GM12878 (cell line): Measurements from ENCODE around the gene ADARB1. TPM values are rescaled to one million over a fixed set of nuclear protein-coding genes. Genes with fewer than 3 reads are reported as not detected.

Experiments used
- ATAC-seq: fragments of 200-7000 bp; cut with Tn5 transposase; 3 replicates; pipeline ENCODE4 v1.9.1; 2020; ENCODE audit warnings: mild to moderate bottlenecking, moderate library complexity
- BruUV-seq: library from RNA; stranded (reverse); fragments of 400-500 nt; replicated peaks from 2 replicates; lab custom pipeline; 2021; lab: Mats Ljungman, UMichigan
- CTCF ChIA-PET: fragments of 300-600 bp; sonication (Branson Sonifier 250); formaldehyde crosslinking; extraction: SDS; loops from one replicate; lab custom pipeline; 2021; ENCODE audit warnings: inconsistent platforms; lab: Yijun Ruan, JAX
- POLR2A ChIA-PET: fragments of 350-600 bp; formaldehyde crosslinking; extraction: SDS; loops from one replicate; lab custom pipeline; 2021; ENCODE audit warnings: inconsistent platforms; lab: Charles Lee
- RAD21 ChIA-PET: fragments of 300-600 bp; sonication (Branson Sonifier 250); formaldehyde crosslinking; loops from one replicate; lab custom pipeline; 2023; ENCODE audit warnings: antibody characterized with exemption; ENCODE audit not compliant: unreplicated experiment; lab: Charles Lee
- SMC1A ChIA-PET: fragments of 300-600 bp; sonication (Branson Sonifier 250); formaldehyde crosslinking; loops from one replicate; lab custom pipeline; 2023; ENCODE audit not compliant: unreplicated experiment, uncharacterized antibody; lab: Charles Lee
- DNase-seq: peaks from one replicate; pipeline ENCODE4 v3.0.0-alpha.2; 2011; ENCODE audit warnings: low read depth, low spot score
- FAIRE-seq: peaks from 3 replicates; lab custom pipeline; 2011; peaks lifted over from hg19 to GRCh38; lab: Jason Lieb, UNC
- H2AFZ ChIP-seq: 2 replicates; pipeline ENCODE4 v1.6.0; 2011; ENCODE audit warnings: low read depth, low read length, control low read depth; ENCODE audit not compliant: control insufficient read depth
- H3K27ac ChIP-seq: 2 replicates; pipeline ENCODE4 v1.5.1; 2011; ENCODE audit warnings: control low read depth; ENCODE audit not compliant: control insufficient read depth, insufficient read depth
- H3K27me3 ChIP-seq, 2 experiments: replicated peaks in 1 of 2; 2 replicates each; pipeline versions ENCODE4 v1.6.0 to v1.6.1; 2011; ENCODE audit warnings: low read length in 1 of 2; ENCODE audit not compliant: control insufficient read depth in 2 of 2, insufficient read depth in 2 of 2
- H3K36me3 ChIP-seq, 2 experiments: 2 replicates each; pipeline ENCODE4 v1.5.1; 2011; ENCODE audit warnings: low read length in 1 of 2; ENCODE audit not compliant: control insufficient read depth in 2 of 2, insufficient read depth in 2 of 2
- H3K4me1 ChIP-seq: 2 replicates; pipeline ENCODE4 v1.6.1; 2011; ENCODE audit warnings: mild to moderate bottlenecking, low read length, moderate library complexity, mixed read lengths; ENCODE audit not compliant: control insufficient read depth, insufficient read depth
- H3K4me2 ChIP-seq: 2 replicates; pipeline ENCODE4 v1.6.0; 2011; ENCODE audit warnings: control low read depth; ENCODE audit not compliant: control insufficient read depth, insufficient read depth
- H3K4me3 ChIP-seq: fragments of 200-600 bp; sonication (generic); 2 replicates; pipeline ENCODE4 v1.5.1; 2016
- H3K79me2 ChIP-seq: 2 replicates; pipeline ENCODE4 v1.6.0; 2011; ENCODE audit warnings: low read length; ENCODE audit not compliant: control insufficient read depth, insufficient read depth
- H3K9ac ChIP-seq: 2 replicates; pipeline ENCODE4 v1.8.0; 2011; ENCODE audit warnings: low read length, control low read depth, mixed read lengths; ENCODE audit not compliant: control insufficient read depth, insufficient read depth
- H3K9me3 ChIP-seq: replicated peaks from 3 replicates; pipeline ENCODE4 v1.5.1; 2011; ENCODE audit warnings: mild to moderate bottlenecking, low read length; ENCODE audit not compliant: control insufficient read depth, insufficient read depth
- H4K20me1 ChIP-seq: 2 replicates; pipeline ENCODE4 v1.6.0; 2011; ENCODE audit not compliant: control insufficient read depth, insufficient read depth
- ATF3 ChIP-seq: IDR thresholded peaks from 2 replicates; pipeline ENCODE4 v1.6.1; 2011; ENCODE audit warnings: low read depth, mild to moderate bottlenecking, low read length, moderate library complexity, borderline replicate concordance; ENCODE audit errors: extremely low read depth
- EGR1 ChIP-seq, 2 experiments: IDR thresholded peaks; 1 replicate in 1 of 2; 2 replicates in 1 of 2; pipeline ENCODE4 v1.6.1; 2011 to 2012; ENCODE audit warnings: low read depth in 2 of 2, low read length in 2 of 2, borderline replicate concordance in 1 of 2, mild to moderate bottlenecking in 1 of 2, moderate library complexity in 1 of 2
- KAT2A ChIP-seq: conservative IDR thresholded peaks from 2 replicates; pipeline ENCODE4 v1.6.1; 2011; ENCODE audit warnings: low read depth, low read length; ENCODE audit not compliant: control insufficient read depth
- KLF5 ChIP-seq: fragments of 450-650 bp; IDR thresholded peaks from 2 replicates; pipeline ENCODE4 v1.6.1; 2014; ENCODE audit warnings: mild to moderate bottlenecking; ENCODE audit not compliant: partially characterized antibody
- POLR2AphosphoS5 ChIP-seq: IDR thresholded peaks from 2 replicates; pipeline ENCODE4 v1.6.1; 2011; ENCODE audit warnings: mild to moderate bottlenecking, low read length, inconsistent platforms
- ZBTB11 ChIP-seq: fragments of 450-650 bp; formaldehyde crosslinking; IDR thresholded peaks from 2 replicates; pipeline ENCODE4 v1.5.0; 2022; ENCODE audit warnings: mild to moderate bottlenecking, missing genetic modification characterization
- WGBS: methylation state at CpG from one replicate; pipeline ENCODE4 v1.1.6; 2016; ENCODE audit warnings: low lambda C conversion rate; ENCODE audit not compliant: insufficient replicate concordance, insufficient coverage; ENCODE audit errors: missing lambda C conversion rate; 5-methylcytosine and 5-hydroxymethylcytosine counted together
- in situ Hi-C: fragments of 300-500 bp; cut with MboI; formaldehyde crosslinking; loops from 9 replicates; pipeline ENCODE4 v1.14.3; 2018; ENCODE audit warnings: mixed read lengths
- intact Hi-C: fragments of 100-400 bp; cut with micrococcal nuclease; formaldehyde crosslinking; loops from one replicate; pipeline ENCODE4 v1.14.2; 2022; ENCODE audit not compliant: unreplicated experiment
- polyA plus RNA-seq, 11 experiments: library from polyadenylated mRNA; depleted of rRNA in 4 of 11; unstranded in 6 of 11; stranded (reverse) in 5 of 11; fragments of >200 nt; fragmentation: Nextera tagmentation in 4 of 11; fragmentation: Illumina TruSeq in 1 of 11; extraction: Ambion mirVana in 4 of 11; extraction: Trizol in 1 of 11; gene quantifications; 1 replicate in 1 of 11; 2 replicates in 10 of 11; pipeline versions ENCODE4 v1.2.1 to v1.2.3, GENCODE V29; 2011 to 2016; ENCODE audit warnings: inconsistent platforms in 2 of 11, missing spikeins in 2 of 11, low read depth in 1 of 11
- total RNA-seq, 4 experiments: library from RNA; depleted of rRNA in 3 of 4; stranded (reverse); fragments of >200 nt in 3 of 4; fragmentation: Illumina TruSeq in 1 of 4; extraction: Trizol in 1 of 4; gene quantifications; 2 replicates each; pipeline versions ENCODE4 v1.2.1 to v1.2.3, GENCODE V29; 2013 to 2021

The ADARB1 gene
- total and polyA plus RNA-seq, 10 of the 15 experiments (the other 5 are each of a cell fraction or from before 2014, with no cell fraction given) = 5.7 to 61.7 (median 25.3) TPM

GRCh38 chr21:45118099-45118498 is 43.7 kb downstream of the ADARB1 start:
- intact Hi-C loops = no loop called here
- TF ChIP-seq POLR2AphosphoS5 (no peak), EGR1 (IDR thresholded peaks at IDR 0.05; ENCODE audit: borderline replicate concordance in 1 of 2, low read depth in 2 of 2, low read length in 2 of 2) (no peak), KAT2A (no peak), ZBTB11 (CRISPR knock-in tag) (no peak), KLF5 (no peak), ATF3 (no peak)
- Histone ChIP-seq H3K4me1 (peaks cover 8% of the 10 kb centered on the region), H4K20me1 (no peaks in the 10 kb centered on the region; the same call in 1 of the 2 replicates), H3K9me3 (no peaks in the 10 kb centered on the region), H2AFZ (no peak overlapping the region), H3K79me2 (no peaks in the 10 kb centered on the region), H3K9ac (no peak overlapping the region), H3K4me2 (no peak overlapping the region), H3K27me3 (no peaks in the 10 kb centered on the region; a peak in 1 of 4 replicates), H3K4me3 (no peak overlapping the region), H3K27ac (no peak overlapping the region), H3K36me3 (no peaks in the 10 kb centered on the region)
- in situ Hi-C loops = no loop called here
- POLR2A ChIA-PET = interaction anchor here (0.9 kb wide), 1 partner anchor 15 kb away, joined by 3 read pairs; no protein-coding TSS in a partner anchor
- ATAC-seq (no peak), DNase-seq (no peak), FAIRE-seq (no peak)
- WGBS = 52% methylated on average over 2 of the region's 2 CpGs
- CTCF ChIA-PET = interaction anchor here (0.9 to 9.2 kb wide), 5 partner anchors 9 to 20 kb away, joined by 3 to 170 read pairs (median 6); no protein-coding TSS in a partner anchor
- SMC1A ChIA-PET = interaction anchor here (1.0 to 5.1 kb wide), 2 partner anchors 10 to 51 kb away, joined by 3 to 40 read pairs; no protein-coding TSS in a partner anchor
- RAD21 ChIA-PET = no interaction called here
- BruUV-seq = no TSS peak
